HG03108 (cell line): ENCODE measurements around the gene DNASE1L3.

ENCODE experiments used
- ATAC-seq: cut with Tn5 transposase; IDR thresholded peaks from one replicate; pipeline ENCODE4 v1.9.1; 2021; ENCODE audit warnings: moderate library complexity; ENCODE audit not compliant: unreplicated experiment

Gene DNASE1L3

DNA sequence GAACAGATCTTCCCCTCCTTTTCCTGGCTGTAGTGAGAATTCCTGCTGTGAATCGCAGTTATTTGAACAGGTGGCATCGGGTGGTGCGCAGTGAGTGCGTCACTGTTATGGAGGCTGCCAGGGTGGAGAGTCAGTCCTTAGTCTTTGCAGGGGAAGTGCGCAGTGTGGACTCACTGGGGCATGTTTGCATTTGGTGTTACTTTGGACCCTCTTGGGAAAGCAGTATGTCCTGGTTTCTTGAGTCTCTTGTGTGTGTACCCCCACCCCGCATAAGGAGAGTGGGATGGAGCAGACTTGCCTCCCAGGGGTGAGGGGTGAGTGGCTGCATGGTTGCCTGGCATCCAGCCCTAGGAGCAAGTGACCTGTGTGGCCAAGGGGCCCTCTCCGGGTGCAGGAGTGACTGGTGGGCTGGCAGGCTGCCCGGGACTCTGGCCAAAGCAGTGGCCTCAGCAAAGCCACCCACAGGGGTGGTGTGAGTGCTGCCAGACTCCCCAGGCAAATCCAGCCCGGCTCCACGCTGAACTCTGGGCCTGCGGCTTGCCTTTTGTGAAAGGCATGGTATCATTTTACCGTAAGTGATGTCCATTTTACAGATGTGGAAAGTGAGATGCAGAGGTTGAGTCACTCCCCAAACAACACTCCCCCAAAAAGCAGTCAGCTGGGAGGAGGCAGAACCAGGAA lies 46.4 kb downstream of the DNASE1L3 start:
- no peak for ATAC-seq

DNA sequence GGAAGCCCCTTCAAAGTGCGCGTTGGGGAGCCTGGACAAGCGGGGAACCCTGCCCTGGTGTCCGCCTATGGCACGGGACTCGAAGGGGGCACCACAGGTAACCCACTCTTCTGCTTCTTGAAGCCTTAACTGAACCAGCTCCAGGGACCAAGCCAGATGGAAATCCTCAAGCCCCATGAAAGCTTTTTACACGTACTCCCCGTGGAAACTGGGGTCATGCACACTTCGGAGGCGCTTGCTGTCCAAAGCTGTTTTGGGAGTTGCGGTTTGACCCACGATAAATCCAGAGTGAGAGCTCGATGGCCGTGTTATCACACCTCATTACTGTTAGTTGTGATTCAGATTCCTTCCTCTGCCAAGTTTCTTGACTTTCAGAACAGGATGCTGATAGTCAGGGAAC lies 47.5 kb downstream of the DNASE1L3 start:
- no peak for ATAC-seq

GRCh38 chr3:58161435-58162398 lies 49.1 kb downstream of the DNASE1L3 start:
- ATAC-seq, result no peak

DNA sequence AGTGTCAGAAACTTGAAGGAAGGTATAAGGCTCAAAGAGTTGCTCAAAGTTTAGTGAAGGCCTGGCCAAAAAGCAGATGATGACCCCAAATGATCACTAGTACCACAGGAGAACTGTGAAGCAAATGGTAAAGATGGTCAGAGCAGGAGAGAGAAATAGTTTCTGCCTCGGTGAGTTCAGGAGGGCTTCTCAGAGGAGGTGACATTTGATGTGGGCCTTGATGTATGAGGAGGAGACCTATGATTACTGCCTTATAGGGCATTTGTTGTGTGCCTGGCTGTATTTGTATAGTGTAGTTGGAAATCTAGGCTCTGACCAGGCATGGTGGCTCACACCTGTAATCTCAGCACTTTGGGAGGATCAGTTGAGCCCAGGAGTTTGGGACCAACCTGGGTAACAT lies 50.4 kb downstream of the DNASE1L3 start:
- ATAC-seq, result no peak

DNA sequence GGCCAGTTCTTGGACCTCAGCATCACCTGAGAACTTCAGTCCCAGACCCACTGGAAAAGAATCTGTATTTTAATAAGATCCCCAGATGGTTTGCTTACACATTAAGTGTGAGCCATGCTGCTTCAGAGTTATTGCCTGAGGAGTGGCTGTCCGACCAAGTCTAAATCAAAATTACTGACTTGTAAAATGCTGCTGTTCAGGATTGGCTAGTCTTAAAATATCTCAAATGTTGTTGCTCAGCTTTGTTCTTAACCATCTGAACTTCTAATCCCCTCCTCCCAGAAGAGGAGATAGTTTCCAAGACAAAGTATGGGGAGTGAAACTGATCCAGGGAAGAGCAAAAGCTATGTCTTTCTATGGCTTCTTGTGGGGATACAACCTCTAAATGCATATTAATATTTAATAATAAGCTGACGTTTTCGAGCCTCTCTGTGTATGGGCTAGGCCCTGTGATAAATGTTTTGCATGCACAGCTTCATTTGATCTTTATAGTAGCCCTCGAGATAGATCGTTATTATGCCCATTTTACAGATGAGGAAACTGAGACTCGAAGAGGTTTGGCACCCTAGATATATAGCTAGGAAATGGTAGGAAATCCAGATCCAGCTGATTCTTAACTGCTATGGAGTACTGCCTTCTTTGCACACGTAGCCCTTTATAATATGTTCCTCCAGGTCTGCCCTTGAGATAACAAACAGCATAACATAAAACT lies 52.2 kb downstream of the DNASE1L3 start:
- ATAC-seq, result no peak

DNA sequence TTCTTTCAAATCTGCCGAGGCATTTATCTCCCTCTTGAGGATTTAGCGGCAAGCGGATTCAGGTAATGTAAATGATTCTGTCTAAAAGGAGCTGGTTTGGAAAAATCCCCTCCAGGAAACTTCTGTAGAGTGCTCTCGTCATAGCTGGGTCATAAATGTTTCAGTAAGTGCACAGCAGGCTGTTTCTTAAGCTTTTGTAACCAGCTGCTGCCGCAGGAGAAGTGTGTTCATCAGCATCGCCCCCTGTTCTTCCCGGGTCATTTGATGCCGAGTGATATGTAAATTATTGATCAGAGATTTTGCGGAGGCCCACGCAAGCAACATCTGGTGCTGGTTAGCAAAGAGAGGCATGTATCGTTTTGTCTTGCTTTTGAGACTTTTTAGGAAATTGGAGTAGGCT lies 53.1 kb downstream of the DNASE1L3 start:
- no peak for ATAC-seq

- ATAC-seq, result no peak
Observed at GRCh38 chr3:58155838-58156237, 54.9 kb downstream of the DNASE1L3 start.

GRCh38 chr3:58154626-58155449 lies 55.9 kb downstream of the DNASE1L3 start:
- no peak for ATAC-seq

DNA sequence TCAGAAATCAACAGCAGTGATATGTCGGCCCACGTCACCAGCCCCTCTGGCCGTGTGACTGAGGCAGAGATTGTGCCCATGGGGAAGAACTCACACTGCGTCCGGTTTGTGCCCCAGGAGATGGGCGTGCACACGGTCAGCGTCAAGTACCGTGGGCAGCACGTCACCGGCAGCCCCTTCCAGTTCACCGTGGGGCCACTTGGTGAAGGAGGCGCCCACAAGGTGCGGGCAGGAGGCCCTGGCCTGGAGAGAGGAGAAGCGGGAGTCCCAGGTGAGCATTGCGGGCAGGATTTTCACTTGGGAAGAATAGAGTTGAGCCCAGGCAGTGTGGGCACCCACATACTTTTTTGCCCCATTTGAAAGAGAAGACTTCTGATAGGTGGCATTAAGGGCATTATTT lies 57.4 kb downstream of the DNASE1L3 start:
- ATAC-seq, result no peak

GRCh38 chr3:58152225-58153015 lies 58.4 kb downstream of the DNASE1L3 start:
- no peak for ATAC-seq

- ATAC-seq, result no peak
Observed at GRCh38 chr3:58151637-58152036, 59.1 kb downstream of the DNASE1L3 start.

DNA sequence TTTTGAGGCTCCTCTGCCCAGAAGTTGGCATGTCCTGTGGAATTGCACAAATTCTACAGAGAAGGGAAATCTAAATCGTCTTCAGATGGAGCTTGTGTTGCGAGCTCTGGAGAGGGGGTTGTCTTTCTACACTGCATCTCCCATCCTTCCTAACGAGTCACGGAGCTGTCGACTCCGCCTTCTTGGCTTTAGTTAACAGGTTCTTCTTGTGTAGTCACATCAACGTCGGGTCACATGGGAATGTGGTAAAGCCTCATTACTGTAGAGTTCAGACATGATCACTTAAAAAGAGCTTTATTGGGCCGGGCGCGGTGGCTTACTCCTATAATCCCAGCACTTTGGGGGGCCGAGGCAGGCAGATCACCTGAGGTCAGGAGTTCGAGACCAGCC lies 60.0 kb downstream of the DNASE1L3 start:
- ATAC-seq, result no peak

DNA sequence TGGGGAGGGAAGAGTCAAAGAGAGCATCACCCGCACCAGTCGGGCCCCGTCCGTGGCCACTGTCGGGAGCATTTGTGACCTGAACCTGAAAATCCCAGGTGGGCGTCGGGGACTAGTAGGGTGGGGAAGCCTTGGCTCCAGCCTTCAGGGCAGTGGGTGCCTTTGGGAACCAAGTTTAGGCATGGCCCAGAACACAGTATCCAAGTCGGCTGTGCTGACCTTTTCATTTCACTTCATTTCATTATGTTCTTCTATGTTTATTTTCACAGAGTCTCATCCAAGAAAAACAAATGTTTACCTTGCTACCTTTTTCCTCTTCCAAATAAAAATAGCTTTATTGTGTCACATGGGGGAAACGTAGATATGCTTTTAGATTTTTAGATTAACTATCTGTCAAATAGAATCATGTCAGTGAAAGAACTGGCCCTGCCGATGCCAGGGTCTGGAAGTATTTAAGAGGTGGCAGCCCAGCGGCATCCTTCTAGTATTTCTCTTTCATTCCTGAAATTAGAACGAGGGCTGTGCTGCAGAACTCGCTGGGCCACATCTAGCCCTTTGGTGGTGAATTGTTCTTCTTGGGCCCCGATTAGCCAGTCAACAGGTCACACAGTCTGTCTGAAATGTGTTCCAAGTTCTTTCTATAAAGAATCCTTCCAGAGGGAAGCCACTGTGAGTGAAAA lies 60.5 kb downstream of the DNASE1L3 start:
- no peak for ATAC-seq

DNA sequence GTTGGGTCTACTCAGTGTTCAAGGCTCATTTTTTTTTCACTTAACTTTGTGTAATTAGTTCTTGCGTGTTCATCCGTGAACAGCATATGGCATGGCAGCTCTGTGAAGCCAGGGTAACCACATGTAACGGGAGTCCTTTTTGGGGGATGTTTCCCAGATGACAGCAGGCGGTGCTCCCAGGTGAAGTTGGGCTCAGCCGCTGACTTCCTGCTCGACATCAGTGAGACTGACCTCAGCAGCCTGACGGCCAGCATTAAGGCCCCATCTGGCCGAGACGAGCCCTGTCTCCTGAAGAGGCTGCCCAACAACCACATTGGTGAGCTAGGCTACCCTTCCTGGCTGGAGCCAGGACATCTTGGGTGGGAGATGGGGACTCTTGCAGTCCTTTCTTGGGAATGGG lies 62.7 kb downstream of the DNASE1L3 start:
- ATAC-seq, result no peak

GRCh38 chr3:58144478-58145325 lies 66.1 kb downstream of the DNASE1L3 start:
- no peak for ATAC-seq

GRCh38 chr3:58143417-58144055 lies 67.2 kb downstream of the DNASE1L3 start:
- ATAC-seq, result no peak
